HepG2 (cell line): ENCODE results near the gene ACOT2. TPM values are rescaled to one million over a fixed set of nuclear protein-coding genes. Genes with fewer than 3 reads are reported as not detected.

Experiments used
- CCAR2 ChIP-seq: fragments of 200-400 bp; formaldehyde crosslinking; optimal IDR thresholded peaks from 2 replicates; pipeline ENCODE3; 2018; ENCODE audit warnings: low read depth, mild to moderate bottlenecking, low read length, moderate library complexity
- DR1 ChIP-seq: sonication (generic); formaldehyde crosslinking; IDR thresholded peaks from 2 replicates; pipeline ENCODE4 v1.8.0; 2021; ENCODE audit warnings: mild to moderate bottlenecking, missing genetic modification reagents, inconsistent platforms
- FOXC1 ChIP-seq: sonication (generic); formaldehyde crosslinking; IDR thresholded peaks from 2 replicates; pipeline ENCODE4 v1.8.0; 2022; ENCODE audit warnings: mild to moderate bottlenecking, missing genetic modification reagents, borderline replicate concordance
- JUN ChIP-seq: sonication (generic); formaldehyde crosslinking; IDR thresholded peaks from 2 replicates; pipeline ENCODE4 v1.4.0; 2020; ENCODE audit warnings: mild to moderate bottlenecking, missing genetic modification reagents
- NFKBIZ ChIP-seq: IDR thresholded peaks from 2 replicates; pipeline ENCODE4 v1.6.1; 2018; ENCODE audit warnings: missing genetic modification reagents, missing compliant biosample characterization
- NFRKB ChIP-seq: fragments of 450-650 bp; IDR thresholded peaks from 2 replicates; pipeline ENCODE4 v1.6.1; 2017
- POLR2A ChIP-seq, 2 experiments: IDR thresholded peaks; 2 replicates each; pipeline ENCODE4 v1.6.1; 2011; ENCODE audit warnings: low read depth in 2 of 2, low read length in 2 of 2, mild to moderate bottlenecking in 1 of 2, moderate library complexity in 1 of 2; ENCODE audit not compliant: insufficient read depth in 1 of 2
- PTBP1 ChIP-seq: fragments of 200-400 bp; formaldehyde crosslinking; IDR thresholded peaks from 2 replicates; pipeline ENCODE4 v1.6.1; 2018; ENCODE audit warnings: low read length, low read depth; ENCODE audit not compliant: poor library complexity, severe bottlenecking
- SAP130 ChIP-seq: IDR thresholded peaks from 2 replicates; pipeline ENCODE4 v1.6.1; 2016; ENCODE audit warnings: low read depth
- SRSF1 ChIP-seq: fragments of 200-400 bp; formaldehyde crosslinking; optimal IDR thresholded peaks from 2 replicates; pipeline ENCODE3; 2017; ENCODE audit warnings: mild to moderate bottlenecking, low read depth, low read length, moderate library complexity
- ZFYVE20 ChIP-seq: sonication (generic); formaldehyde crosslinking; IDR thresholded peaks from 2 replicates; pipeline ENCODE4 v1.8.0; 2023; ENCODE audit warnings: low read depth, mild to moderate bottlenecking, moderate library complexity, missing genetic modification reagents, borderline replicate concordance
- ZKSCAN8 ChIP-seq: IDR thresholded peaks from 2 replicates; pipeline ENCODE4 v1.6.1; 2016; ENCODE audit warnings: borderline replicate concordance, missing genetic modification reagents, missing compliant biosample characterization
- ZNF230 ChIP-seq: sonication (generic); formaldehyde crosslinking; IDR thresholded peaks from 2 replicates; pipeline ENCODE4 v1.4.0; 2020; ENCODE audit warnings: mild to moderate bottlenecking, missing genetic modification reagents
- ZNF598 ChIP-seq: sonication (generic); formaldehyde crosslinking; IDR thresholded peaks from 2 replicates; pipeline ENCODE4 v1.5.1; 2020; ENCODE audit warnings: mild to moderate bottlenecking, missing genetic modification reagents, borderline replicate concordance
- ZNF616 ChIP-seq: sonication (generic); formaldehyde crosslinking; IDR thresholded peaks from 2 replicates; pipeline ENCODE4 v1.5.0; 2020; ENCODE audit warnings: low read depth, mild to moderate bottlenecking, missing genetic modification reagents
- ZNF619 ChIP-seq: sonication (generic); formaldehyde crosslinking; IDR thresholded peaks from 2 replicates; pipeline ENCODE4 v1.4.0; 2020; ENCODE audit warnings: mild to moderate bottlenecking, missing genetic modification reagents
- ZNF788 ChIP-seq: sonication (generic); formaldehyde crosslinking; IDR thresholded peaks from 2 replicates; pipeline ENCODE4 v1.5.0; 2020; ENCODE audit warnings: mild to moderate bottlenecking, missing genetic modification reagents, borderline replicate concordance
- polyA plus RNA-seq, 8 experiments: library from polyadenylated mRNA; depleted of rRNA in 3 of 8; stranded (reverse) in 7 of 8; unstranded in 1 of 8; fragments of >200 nt; fragmentation: Illumina TruSeq in 4 of 8; extraction: Trizol in 4 of 8; gene quantifications; 2 replicates each; pipeline versions ENCODE4 v1.2.1 to v1.2.3, GENCODE V29; 2011 to 2016; ENCODE audit warnings: low read depth in 4 of 8, missing spikeins in 1 of 8, mixed read lengths in 1 of 8; ENCODE audit not compliant: insufficient read depth in 1 of 8
- total RNA-seq, 5 experiments: library from RNA; depleted of rRNA; stranded (reverse); fragments of >200 nt; fragmentation: Illumina TruSeq; extraction: Trizol; gene quantifications; 2 replicates each; pipeline ENCODE4 v1.2.3, GENCODE V29; 2016; ENCODE audit warnings: low read depth in 1 of 5
- TF ChIP-seq, protein P1 (sequence below): IDR thresholded peaks from 2 replicates; pipeline ENCODE4 v1.6.1; 2016; ENCODE audit warnings: low read depth, control low read depth
- TF ChIP-seq, protein P2 (sequence below): sonication (generic); formaldehyde crosslinking; IDR thresholded peaks from 2 replicates; pipeline ENCODE4 v1.4.0; 2020; ENCODE audit warnings: missing genetic modification reagents
- TF ChIP-seq, protein P3 (sequence below): IDR thresholded peaks from 2 replicates; pipeline ENCODE4 v1.6.1; 2018; ENCODE audit warnings: missing genetic modification reagents, mild to moderate bottlenecking, missing compliant biosample characterization
- TF ChIP-seq, protein P4 (sequence below): sonication (generic); formaldehyde crosslinking; IDR thresholded peaks from 2 replicates; pipeline ENCODE4 v1.5.1; 2020; ENCODE audit warnings: missing genetic modification reagents, mild to moderate bottlenecking, borderline replicate concordance
- TF ChIP-seq, protein P5 (sequence below): sonication (generic); formaldehyde crosslinking; IDR thresholded peaks from 2 replicates; pipeline ENCODE4 v1.4.0; 2020; ENCODE audit warnings: missing genetic modification reagents
- TF ChIP-seq, protein P6 (sequence below): sonication (generic); formaldehyde crosslinking; conservative IDR thresholded peaks from 2 replicates; pipeline ENCODE4 v1.4.0; 2020; ENCODE audit warnings: missing genetic modification reagents

Gene ACOT2
- total and polyA plus RNA-seq, 2 of the 13 experiments (the other 11 are each of a cell fraction or from before 2014, with no cell fraction given): 60.0 to 110 TPM

DNA sequence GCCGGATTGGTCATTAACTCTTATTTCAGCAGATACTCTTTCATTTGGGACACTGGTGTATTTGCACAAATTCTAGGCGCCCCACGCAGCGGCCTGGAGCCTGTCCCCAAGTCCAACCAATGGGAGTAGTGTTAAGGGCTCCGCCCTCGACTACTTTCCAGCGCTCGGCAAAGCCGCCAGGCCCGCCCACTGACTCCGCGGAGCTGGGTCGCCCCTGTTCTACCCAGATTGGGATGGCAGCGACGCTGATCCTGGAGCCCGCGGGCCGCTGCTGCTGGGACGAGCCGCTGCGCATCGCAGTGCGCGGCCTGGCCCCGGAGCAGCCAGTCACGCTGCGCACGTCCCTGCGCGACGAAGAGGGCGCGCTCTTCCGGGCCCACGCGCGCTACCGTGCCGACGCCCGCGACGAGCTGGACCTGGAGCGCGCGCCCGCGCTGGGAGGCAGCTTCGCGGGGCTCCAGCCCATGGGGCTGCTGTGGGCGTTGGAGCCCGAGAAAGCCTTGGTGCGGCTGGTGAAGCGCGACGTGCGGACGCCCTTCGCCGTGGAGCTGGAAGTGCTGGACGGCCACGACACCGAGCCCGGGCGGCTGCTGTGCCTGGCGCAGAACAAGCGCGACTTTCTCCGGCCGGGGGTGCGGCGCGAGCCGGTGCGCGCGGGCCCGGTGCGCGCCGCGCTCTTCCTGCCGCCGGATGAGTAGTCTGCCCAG is 43.5 kb downstream of the ACOT2 start, which contains the start of gene ACOT6 (continued):
- TF ChIP-seq ZFYVE20 (CRISPR knock-in tag) (0 out of 2 replicates have a peak, but pooled peaks have one; percentile 13), ZNF619 (CRISPR knock-in tag) (no peak), DR1 (no peak), JUN (CRISPR knock-in tag) (no peak; the same call in 1 of the 2 replicates), ZNF788 (CRISPR knock-in tag) (no peak), NFRKB (no peak), ZKSCAN8 (CRISPR knock-in tag) (no peak), PTBP1 (no peak), ZNF230 (CRISPR knock-in tag) (0 out of 2 replicates have a peak, but pooled peaks have one; percentile 68), POLR2A (IDR thresholded peaks at IDR 0.05; ENCODE audit: insufficient read depth in 1 of 2, low read depth in 2 of 2, low read length in 2 of 2) (peak; percentile 52 to 70), SRSF1 (no peak), FOXC1 (CRISPR knock-in tag) (no peak), CCAR2 (no peak), ZNF598 (no peak; the same call in 1 of the 2 replicates), NFKBIZ (no peak), ZNF616 (CRISPR knock-in tag) (no peak), SAP130 (CRISPR knock-in tag) (peak; percentile 51)
- TF ChIP-seq, protein P1, sequence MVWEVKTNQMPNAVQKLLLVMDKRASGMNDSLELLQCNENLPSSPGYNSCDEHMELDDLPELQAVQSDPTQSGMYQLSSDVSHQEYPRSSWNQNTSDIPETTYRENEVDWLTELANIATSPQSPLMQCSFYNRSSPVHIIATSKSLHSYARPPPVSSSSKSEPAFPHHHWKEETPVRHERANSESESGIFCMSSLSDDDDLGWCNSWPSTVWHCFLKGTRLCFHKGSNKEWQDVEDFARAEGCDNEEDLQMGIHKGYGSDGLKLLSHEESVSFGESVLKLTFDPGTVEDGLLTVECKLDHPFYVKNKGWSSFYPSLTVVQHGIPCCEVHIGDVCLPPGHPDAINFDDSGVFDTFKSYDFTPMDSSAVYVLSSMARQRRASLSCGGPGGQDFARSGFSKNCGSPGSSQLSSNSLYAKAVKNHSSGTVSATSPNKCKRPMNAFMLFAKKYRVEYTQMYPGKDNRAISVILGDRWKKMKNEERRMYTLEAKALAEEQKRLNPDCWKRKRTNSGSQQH (CRISPR knock-in tag): no peak
- TF ChIP-seq, protein P2, sequence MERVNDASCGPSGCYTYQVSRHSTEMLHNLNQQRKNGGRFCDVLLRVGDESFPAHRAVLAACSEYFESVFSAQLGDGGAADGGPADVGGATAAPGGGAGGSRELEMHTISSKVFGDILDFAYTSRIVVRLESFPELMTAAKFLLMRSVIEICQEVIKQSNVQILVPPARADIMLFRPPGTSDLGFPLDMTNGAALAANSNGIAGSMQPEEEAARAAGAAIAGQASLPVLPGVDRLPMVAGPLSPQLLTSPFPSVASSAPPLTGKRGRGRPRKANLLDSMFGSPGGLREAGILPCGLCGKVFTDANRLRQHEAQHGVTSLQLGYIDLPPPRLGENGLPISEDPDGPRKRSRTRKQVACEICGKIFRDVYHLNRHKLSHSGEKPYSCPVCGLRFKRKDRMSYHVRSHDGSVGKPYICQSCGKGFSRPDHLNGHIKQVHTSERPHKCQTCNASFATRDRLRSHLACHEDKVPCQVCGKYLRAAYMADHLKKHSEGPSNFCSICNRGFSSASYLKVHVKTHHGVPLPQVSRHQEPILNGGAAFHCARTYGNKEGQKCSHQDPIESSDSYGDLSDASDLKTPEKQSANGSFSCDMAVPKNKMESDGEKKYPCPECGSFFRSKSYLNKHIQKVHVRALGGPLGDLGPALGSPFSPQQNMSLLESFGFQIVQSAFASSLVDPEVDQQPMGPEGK (CRISPR knock-in tag): peak; percentile 40
- TF ChIP-seq, protein P3, sequence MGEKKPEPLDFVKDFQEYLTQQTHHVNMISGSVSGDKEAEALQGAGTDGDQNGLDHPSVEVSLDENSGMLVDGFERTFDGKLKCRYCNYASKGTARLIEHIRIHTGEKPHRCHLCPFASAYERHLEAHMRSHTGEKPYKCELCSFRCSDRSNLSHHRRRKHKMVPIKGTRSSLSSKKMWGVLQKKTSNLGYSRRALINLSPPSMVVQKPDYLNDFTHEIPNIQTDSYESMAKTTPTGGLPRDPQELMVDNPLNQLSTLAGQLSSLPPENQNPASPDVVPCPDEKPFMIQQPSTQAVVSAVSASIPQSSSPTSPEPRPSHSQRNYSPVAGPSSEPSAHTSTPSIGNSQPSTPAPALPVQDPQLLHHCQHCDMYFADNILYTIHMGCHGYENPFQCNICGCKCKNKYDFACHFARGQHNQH (CRISPR knock-in tag): no peak
- TF ChIP-seq, protein P4, sequence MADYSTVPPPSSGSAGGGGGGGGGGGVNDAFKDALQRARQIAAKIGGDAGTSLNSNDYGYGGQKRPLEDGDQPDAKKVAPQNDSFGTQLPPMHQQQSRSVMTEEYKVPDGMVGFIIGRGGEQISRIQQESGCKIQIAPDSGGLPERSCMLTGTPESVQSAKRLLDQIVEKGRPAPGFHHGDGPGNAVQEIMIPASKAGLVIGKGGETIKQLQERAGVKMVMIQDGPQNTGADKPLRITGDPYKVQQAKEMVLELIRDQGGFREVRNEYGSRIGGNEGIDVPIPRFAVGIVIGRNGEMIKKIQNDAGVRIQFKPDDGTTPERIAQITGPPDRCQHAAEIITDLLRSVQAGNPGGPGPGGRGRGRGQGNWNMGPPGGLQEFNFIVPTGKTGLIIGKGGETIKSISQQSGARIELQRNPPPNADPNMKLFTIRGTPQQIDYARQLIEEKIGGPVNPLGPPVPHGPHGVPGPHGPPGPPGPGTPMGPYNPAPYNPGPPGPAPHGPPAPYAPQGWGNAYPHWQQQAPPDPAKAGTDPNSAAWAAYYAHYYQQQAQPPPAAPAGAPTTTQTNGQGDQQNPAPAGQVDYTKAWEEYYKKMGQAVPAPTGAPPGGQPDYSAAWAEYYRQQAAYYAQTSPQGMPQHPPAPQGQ (CRISPR knock-in tag): no peak
- TF ChIP-seq, protein P5, sequence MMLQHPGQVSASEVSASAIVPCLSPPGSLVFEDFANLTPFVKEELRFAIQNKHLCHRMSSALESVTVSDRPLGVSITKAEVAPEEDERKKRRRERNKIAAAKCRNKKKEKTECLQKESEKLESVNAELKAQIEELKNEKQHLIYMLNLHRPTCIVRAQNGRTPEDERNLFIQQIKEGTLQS (CRISPR knock-in tag): no peak
- TF ChIP-seq, protein P6, sequence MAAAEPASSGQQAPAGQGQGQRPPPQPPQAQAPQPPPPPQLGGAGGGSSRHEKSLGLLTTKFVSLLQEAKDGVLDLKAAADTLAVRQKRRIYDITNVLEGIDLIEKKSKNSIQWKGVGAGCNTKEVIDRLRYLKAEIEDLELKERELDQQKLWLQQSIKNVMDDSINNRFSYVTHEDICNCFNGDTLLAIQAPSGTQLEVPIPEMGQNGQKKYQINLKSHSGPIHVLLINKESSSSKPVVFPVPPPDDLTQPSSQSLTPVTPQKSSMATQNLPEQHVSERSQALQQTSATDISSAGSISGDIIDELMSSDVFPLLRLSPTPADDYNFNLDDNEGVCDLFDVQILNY (CRISPR knock-in tag): no peak
